ENCODE results near the gene RNPEPL1.

- no peak for TF ChIP-seq CTCF (IDR thresholded peaks at IDR 0.05; ENCODE audit: low read depth, low read length)
- no peak for TF ChIP-seq POLR2A (IDR thresholded peaks at IDR 0.05; ENCODE audit: extremely low read depth, insufficient read length)
- no peak for TF ChIP-seq MAX (IDR thresholded peaks at IDR 0.05; ENCODE audit: low read depth, low read length)
These were observed 37.8 kb downstream of the RNPEPL1 start for GRCh38 chr2:240605867-240606743.

Measured in NB4 (cell line).